ENCODE results near the gene C11orf24. TPM values are rescaled to one million over a fixed set of nuclear protein-coding genes. Genes with fewer than 3 reads are reported as not detected.
A peak's percentile ranks its signal among the peaks of the same experiment; 100 is the strongest.

Gene C11orf24
- total RNA-seq, 5 donors from 2014 or later (not counting 1 experiment from before 2014, with no cell fraction given) = 9.5 to 25.3 (median 21.4) TPM

- CTCF ChIA-PET = interaction anchor here (0.5 to 3.9 kb wide), 7 partner anchors 8 to 45 kb away, joined by 3 to 33 read pairs (median 4); no protein-coding TSS in a partner anchor
These were observed 13.4 kb downstream of the C11orf24 start for GRCh38 chr11:68258363-68258765.

GRCh38 chr11:68257477-68258362, 14.1 kb downstream of the C11orf24 start:
- Histone ChIP-seq H3K27ac (ENCODE audit: low read length) (no peak overlapping the region), H3K36me3 (ENCODE audit: control insufficient read depth in 2 of 2, extremely low read depth in 1 of 2, insufficient read depth in 1 of 2, low read length in 1 of 2) (peaks cover 12 to 18% of the 10 kb centered on the region in 2 donors), H3K27me3 (replicated peaks in 1 of 2; ENCODE audit: control insufficient read depth in 2 of 2, extremely low read depth in 1 of 2, insufficient read depth in 2 of 2, low read length in 1 of 2) (peaks cover 0 to 27% of the 10 kb centered on the region in 2 experiments), H3K9me3 (no peaks in the 10 kb centered on the region), H3K4me1 (ENCODE audit: control insufficient read depth in 1 of 2, extremely low read depth in 1 of 2, insufficient read depth in 2 of 2, low read length in 2 of 2) (peaks cover 0 to 9% of the 10 kb centered on the region in 2 experiments), H3K4me3 (ENCODE audit: control insufficient read depth in 1 of 2, extremely low read depth in 1 of 2, low read length in 1 of 2) (no peak overlapping the region)
- Mint-ChIP-seq H3K4me1 (peaks cover 0 to 5% (median 3%) of the 10 kb centered on the region in 3 donors), H3K27me3 (peaks cover 2 to 4% of the 10 kb centered on the region in 2 donors), H3K4me3 (no peak overlapping the region), H3K27ac (no peak overlapping the region), H3K9me3 (no peaks in the 10 kb centered on the region), H3K36me3 (peaks cover 11% of the 10 kb centered on the region)
- DNase-seq = peak; percentile 77 to 97 (median 92)
- CTCF ChIA-PET = interaction anchor here (0.6 to 3.9 kb wide), 7 partner anchors 8 to 46 kb away, joined by 3 to 33 read pairs (median 4); no protein-coding TSS in a partner anchor
- WGBS (ENCODE audit: insufficient coverage) = 47% methylated on average over 22 of the region's 22 CpGs
- POLR2A ChIA-PET = interaction anchor here in 1 of 2 donors (0.7 kb wide), 1 partner anchor 16 kb away, joined by 3 read pairs; no protein-coding TSS in a partner anchor
- peak; percentile 83 to 97 (median 87) for ATAC-seq (replicated peaks in 1 of 4)

More at GRCh38 chr11:68258363-68258765, 13.4 kb downstream of the C11orf24 start:
- H3K27ac Mint-ChIP-seq = no peak overlapping the region
- POLR2A ChIA-PET = interaction anchor here in 1 of 2 donors (0.7 kb wide), 1 partner anchor 15 kb away, joined by 3 read pairs; no protein-coding TSS in a partner anchor
- no peaks in the 10 kb centered on the region for H3K9me3 ChIP-seq
- H3K4me3 ChIP-seq (ENCODE audit: control insufficient read depth in 1 of 2, extremely low read depth in 1 of 2, low read length in 1 of 2) = no peak overlapping the region
- H3K27me3 Mint-ChIP-seq = peaks cover 2 to 4% of the 10 kb centered on the region in 2 donors
- H3K36me3 Mint-ChIP-seq = peaks cover 17% of the 10 kb centered on the region
- H3K4me3 Mint-ChIP-seq = no peak overlapping the region
- 96% methylated on average over 13 of the region's 13 CpGs for WGBS (ENCODE audit: insufficient coverage)
- ATAC-seq (replicated peaks in 1 of 4) (no peak), DNase-seq (no peak)
- peaks cover 0 to 27% of the 10 kb centered on the region in 2 experiments for H3K27me3 ChIP-seq (replicated peaks in 1 of 2; ENCODE audit: control insufficient read depth in 2 of 2, extremely low read depth in 1 of 2, insufficient read depth in 2 of 2, low read length in 1 of 2)
- peaks cover 0 to 5% (median 3%) of the 10 kb centered on the region in 3 donors for H3K4me1 Mint-ChIP-seq
- peaks cover 0 to 9% of the 10 kb centered on the region in 2 experiments for H3K4me1 ChIP-seq (ENCODE audit: control insufficient read depth in 1 of 2, extremely low read depth in 1 of 2, insufficient read depth in 2 of 2, low read length in 2 of 2)
- no peak overlapping the region for H3K27ac ChIP-seq (ENCODE audit: low read length)
- H3K9me3 Mint-ChIP-seq = no peaks in the 10 kb centered on the region
- H3K36me3 ChIP-seq (ENCODE audit: control insufficient read depth in 2 of 2, extremely low read depth in 1 of 2, insufficient read depth in 1 of 2, low read length in 1 of 2) = peaks cover 16 to 22% of the 10 kb centered on the region in 2 donors

GRCh38 chr11:68256331-68256741, 15.4 kb downstream of the C11orf24 start:
- Histone ChIP-seq H3K27me3 (replicated peaks in 1 of 2; ENCODE audit: control insufficient read depth in 2 of 2, extremely low read depth in 1 of 2, insufficient read depth in 2 of 2, low read length in 1 of 2) (peaks cover 0 to 27% of the 10 kb centered on the region in 2 experiments), H3K4me1 (ENCODE audit: control insufficient read depth in 1 of 2, extremely low read depth in 1 of 2, insufficient read depth in 2 of 2, low read length in 2 of 2) (peaks cover 0 to 9% of the 10 kb centered on the region in 2 experiments), H3K27ac (ENCODE audit: low read length) (no peak overlapping the region), H3K4me3 (ENCODE audit: control insufficient read depth in 1 of 2, extremely low read depth in 1 of 2, low read length in 1 of 2) (no peak overlapping the region), H3K36me3 (ENCODE audit: control insufficient read depth in 2 of 2, extremely low read depth in 1 of 2, insufficient read depth in 1 of 2, low read length in 1 of 2) (peaks cover 4 to 5% of the 10 kb centered on the region in 2 donors), H3K9me3 (no peaks in the 10 kb centered on the region)
- no peak for DNase-seq
- Mint-ChIP-seq H3K4me1 (peaks cover 0 to 5% (median 3%) of the 10 kb centered on the region in 3 donors), H3K9me3 (no peaks in the 10 kb centered on the region), H3K4me3 (no peak overlapping the region), H3K27me3 (peaks cover 2 to 4% of the 10 kb centered on the region in 2 donors), H3K36me3 (no peaks in the 10 kb centered on the region), H3K27ac (no peak overlapping the region)
- ChIA-PET CTCF (interaction anchor here (0.5 to 3.9 kb wide), 3 partner anchors 41 to 175 kb away, joined by 5 to 33 read pairs (median 29); no protein-coding TSS in a partner anchor), POLR2A (no interaction called here)
- ATAC-seq (replicated peaks in 1 of 4) = no peak
- 83% methylated on average over 8 of the region's 9 CpGs for WGBS (ENCODE audit: insufficient coverage)

- DNase-seq = no peak
- no peaks in the 10 kb centered on the region for H3K9me3 Mint-ChIP-seq
- H3K4me3 Mint-ChIP-seq = no peak overlapping the region
- H3K27ac Mint-ChIP-seq = no peak overlapping the region
- H3K27me3 Mint-ChIP-seq = peaks cover 2 to 4% of the 10 kb centered on the region in 2 donors
- Histone ChIP-seq H3K36me3 (ENCODE audit: control insufficient read depth in 2 of 2, extremely low read depth in 1 of 2, insufficient read depth in 1 of 2, low read length in 1 of 2) (peaks cover under 1 to 2% of the 10 kb centered on the region in 2 donors), H3K27me3 (replicated peaks in 1 of 2; ENCODE audit: control insufficient read depth in 2 of 2, extremely low read depth in 1 of 2, insufficient read depth in 2 of 2, low read length in 1 of 2) (peaks cover 0 to 27% of the 10 kb centered on the region in 2 experiments), H3K9me3 (no peaks in the 10 kb centered on the region), H3K4me1 (ENCODE audit: control insufficient read depth in 1 of 2, extremely low read depth in 1 of 2, insufficient read depth in 2 of 2, low read length in 2 of 2) (peaks cover 0 to 9% of the 10 kb centered on the region in 2 experiments), H3K4me3 (ENCODE audit: control insufficient read depth in 1 of 2, extremely low read depth in 1 of 2, low read length in 1 of 2) (no peak overlapping the region), H3K27ac (ENCODE audit: low read length) (no peak overlapping the region)
- WGBS (ENCODE audit: insufficient coverage) = 85% methylated on average over 9 of the region's 13 CpGs
- ATAC-seq (replicated peaks in 1 of 4) = no peak
- no peaks in the 10 kb centered on the region for H3K36me3 Mint-ChIP-seq
- CTCF ChIA-PET = no interaction called here
- peaks cover 0 to 5% (median 3%) of the 10 kb centered on the region in 3 donors for H3K4me1 Mint-ChIP-seq
- POLR2A ChIA-PET = no interaction called here
These were observed 16.2 kb downstream of the C11orf24 start for GRCh38 chr11:68255526-68255925.

- Histone ChIP-seq H3K4me1 (ENCODE audit: control insufficient read depth in 1 of 2, extremely low read depth in 1 of 2, insufficient read depth in 2 of 2, low read length in 2 of 2) (peaks cover 0 to 9% of the 10 kb centered on the region in 2 experiments), H3K9me3 (no peaks in the 10 kb centered on the region), H3K4me3 (ENCODE audit: control insufficient read depth in 1 of 2, extremely low read depth in 1 of 2, low read length in 1 of 2) (no peak overlapping the region), H3K27ac (ENCODE audit: low read length) (no peak overlapping the region), H3K36me3 (ENCODE audit: control insufficient read depth in 2 of 2, extremely low read depth in 1 of 2, insufficient read depth in 1 of 2, low read length in 1 of 2) (no peaks in the 10 kb centered on the region), H3K27me3 (replicated peaks in 1 of 2; ENCODE audit: control insufficient read depth in 2 of 2, extremely low read depth in 1 of 2, insufficient read depth in 2 of 2, low read length in 1 of 2) (peaks cover 0 to 27% of the 10 kb centered on the region in 2 experiments)
- Mint-ChIP-seq H3K9me3 (peaks cover 2 to 8% (median 5%) of the 10 kb centered on the region in 3 donors), H3K4me3 (no peak overlapping the region), H3K4me1 (peaks cover 0 to 5% (median 3%) of the 10 kb centered on the region in 3 donors), H3K27ac (no peak overlapping the region), H3K27me3 (peaks cover 2 to 4% of the 10 kb centered on the region in 2 donors), H3K36me3 (no peaks in the 10 kb centered on the region)
- CTCF ChIA-PET = no interaction called here
- DNase-seq = no peak
- 95% methylated on average over 12 of the region's 14 CpGs for WGBS (ENCODE audit: insufficient coverage)
- no peak for ATAC-seq (replicated peaks in 1 of 4)
- POLR2A ChIA-PET = no interaction called here
These were observed 17.4 kb downstream of the C11orf24 start for GRCh38 chr11:68254421-68254820.

GRCh38 chr11:68251765-68252164, 20.0 kb downstream of the C11orf24 start:
- H3K4me1 Mint-ChIP-seq = no peaks in the 10 kb centered on the region
- H3K36me3 ChIP-seq (ENCODE audit: control insufficient read depth in 2 of 2, extremely low read depth in 1 of 2, insufficient read depth in 1 of 2, low read length in 1 of 2) = no peaks in the 10 kb centered on the region
- CTCF ChIA-PET = interaction anchor here in 1 of 2 donors (0.7 to 1.2 kb wide), 2 partner anchors 44 to 47 kb away, joined by 3 to 5 read pairs; no protein-coding TSS in a partner anchor
- no peak overlapping the region for H3K4me3 ChIP-seq (ENCODE audit: control insufficient read depth in 1 of 2, extremely low read depth in 1 of 2, low read length in 1 of 2)
- H3K9me3 Mint-ChIP-seq = peaks cover 2 to 10% (median 7%) of the 10 kb centered on the region in 3 donors
- DNase-seq (no peak), ATAC-seq (replicated peaks in 1 of 4) (no peak)
- H3K36me3 Mint-ChIP-seq = no peaks in the 10 kb centered on the region
- POLR2A ChIA-PET = no interaction called here
- H3K27me3 ChIP-seq (replicated peaks in 1 of 2; ENCODE audit: control insufficient read depth in 2 of 2, extremely low read depth in 1 of 2, insufficient read depth in 2 of 2, low read length in 1 of 2) = peaks cover 0 to 16% of the 10 kb centered on the region in 2 experiments
- 92% methylated on average over 3 of the region's 3 CpGs for WGBS (ENCODE audit: insufficient coverage)
- H3K4me1 ChIP-seq (ENCODE audit: control insufficient read depth in 1 of 2, extremely low read depth in 1 of 2, insufficient read depth in 2 of 2, low read length in 2 of 2) = no peaks in the 10 kb centered on the region
- H3K27ac Mint-ChIP-seq = no peak overlapping the region
- no peaks in the 10 kb centered on the region for H3K9me3 ChIP-seq
- H3K27me3 Mint-ChIP-seq = peaks cover 2 to 4% of the 10 kb centered on the region in 2 donors
- H3K27ac ChIP-seq (ENCODE audit: low read length) = no peak overlapping the region
- H3K4me3 Mint-ChIP-seq = no peak overlapping the region

Measured in T-cell (primary cell).